ENCODE results near the gene NUMB. TPM values are rescaled to one million over a fixed set of nuclear protein-coding genes. Genes with fewer than 3 reads are reported as not detected.
"Not testable (repeated sequence)": the region's sequence is repeated elsewhere in the genome, so short reads cannot be mapped to it uniquely, and the experiment has no call there.

The NUMB gene
- total RNA-seq, 1 donor from 2014 or later: 60.7 TPM

GRCh38 chr14:73324533-73324932 is 133.8 kb downstream of the NUMB start:
- Mint-ChIP-seq H3K27ac (ENCODE audit: unreplicated experiment) (no peak overlapping the region), H3K4me1 (ENCODE audit: low read depth) (peaks cover 36% of the 10 kb centered on the region), H3K9me3 (ENCODE audit: low read depth) (no peaks in the 10 kb centered on the region), H3K4me3 (ENCODE audit: unreplicated experiment) (no peak overlapping the region), H3K27me3 (ENCODE audit: low read depth) (no peaks in the 10 kb centered on the region), H3K36me3 (ENCODE audit: low read depth) (peaks cover 1% of the 10 kb centered on the region)
- DNase-seq (ENCODE audit: low spot score): no peak
- no peak for TF ChIP-seq CTCF (IDR thresholded peaks at IDR 0.05)

- H3K36me3 Mint-ChIP-seq (ENCODE audit: low read depth): peaks cover 1% of the 10 kb centered on the region
- H3K4me3 Mint-ChIP-seq (ENCODE audit: unreplicated experiment): no peak overlapping the region
- no peak overlapping the region for H3K27ac Mint-ChIP-seq (ENCODE audit: unreplicated experiment)
- H3K9me3 Mint-ChIP-seq (ENCODE audit: low read depth): no peaks in the 10 kb centered on the region
- TF ChIP-seq CTCF (IDR thresholded peaks at IDR 0.05): no peak
- no peak for DNase-seq (ENCODE audit: low spot score)
- no peaks in the 10 kb centered on the region for H3K27me3 Mint-ChIP-seq (ENCODE audit: low read depth)
- peaks cover 34% of the 10 kb centered on the region for H3K4me1 Mint-ChIP-seq (ENCODE audit: low read depth)
These were observed 134.4 kb downstream of the NUMB start for GRCh38 chr14:73323896-73324399.

GRCh38 chr14:73313151-73313550 is 145.2 kb downstream of the NUMB start:
- no peak for TF ChIP-seq CTCF (IDR thresholded peaks at IDR 0.05)
- Mint-ChIP-seq H3K4me3 (ENCODE audit: unreplicated experiment) (no peak overlapping the region), H3K27ac (ENCODE audit: unreplicated experiment) (no peak overlapping the region), H3K9me3 (ENCODE audit: low read depth) (no peaks in the 10 kb centered on the region), H3K27me3 (ENCODE audit: low read depth) (no peaks in the 10 kb centered on the region), H3K4me1 (ENCODE audit: low read depth) (peaks cover 20% of the 10 kb centered on the region), H3K36me3 (ENCODE audit: low read depth) (peaks cover 3% of the 10 kb centered on the region)
- no peak for DNase-seq (ENCODE audit: low spot score)

GRCh38 chr14:73312687-73313086 is 145.7 kb downstream of the NUMB start:
- Mint-ChIP-seq H3K36me3 (ENCODE audit: low read depth) (peaks cover 3% of the 10 kb centered on the region), H3K27me3 (ENCODE audit: low read depth) (no peaks in the 10 kb centered on the region), H3K27ac (ENCODE audit: unreplicated experiment) (no peak overlapping the region), H3K4me1 (ENCODE audit: low read depth) (peaks cover 20% of the 10 kb centered on the region), H3K4me3 (ENCODE audit: unreplicated experiment) (no peak overlapping the region), H3K9me3 (ENCODE audit: low read depth) (no peaks in the 10 kb centered on the region)
- TF ChIP-seq CTCF (IDR thresholded peaks at IDR 0.05): no peak
- no peak for DNase-seq (ENCODE audit: low spot score)

GRCh38 chr14:73311708-73312030 is 146.7 kb downstream of the NUMB start:
- no peak for TF ChIP-seq CTCF (IDR thresholded peaks at IDR 0.05)
- no peak for DNase-seq (ENCODE audit: low spot score)
- Mint-ChIP-seq H3K27ac (ENCODE audit: unreplicated experiment) (peak overlapping the region; percentile 85), H3K4me3 (ENCODE audit: unreplicated experiment) (no peak overlapping the region), H3K27me3 (ENCODE audit: low read depth) (no peaks in the 10 kb centered on the region), H3K36me3 (ENCODE audit: low read depth) (peaks cover 3% of the 10 kb centered on the region), H3K4me1 (ENCODE audit: low read depth) (peaks cover 20% of the 10 kb centered on the region), H3K9me3 (ENCODE audit: low read depth) (no peaks in the 10 kb centered on the region)

- H3K9me3 Mint-ChIP-seq (ENCODE audit: low read depth); H3K27ac Mint-ChIP-seq (ENCODE audit: unreplicated experiment); H3K4me3 Mint-ChIP-seq (ENCODE audit: unreplicated experiment); H3K36me3 Mint-ChIP-seq (ENCODE audit: low read depth); DNase-seq (ENCODE audit: low spot score); H3K27me3 Mint-ChIP-seq (ENCODE audit: low read depth): not testable (repeated sequence)
- H3K4me1 Mint-ChIP-seq (ENCODE audit: low read depth): peaks cover 20% of the 10 kb centered on the region
These were observed 149.1 kb downstream of the NUMB start for GRCh38 chr14:73309207-73309606.

All from chondrocyte (in vitro differentiated cells).